SHP77 treated with DMSO at 0.1 percent for 48 hours (cell line): Measurements from ENCODE around the gene ATP9B.
"Not testable (repeated sequence)": the region's sequence is repeated elsewhere in the genome, so short reads cannot be mapped to it uniquely, and the experiment has no call there.

Experiments
- DNase-seq: peaks from one replicate; lab custom pipeline; 2025; lab: John Stamatoyannopoulos, UW

ATP9B gene

DNA sequence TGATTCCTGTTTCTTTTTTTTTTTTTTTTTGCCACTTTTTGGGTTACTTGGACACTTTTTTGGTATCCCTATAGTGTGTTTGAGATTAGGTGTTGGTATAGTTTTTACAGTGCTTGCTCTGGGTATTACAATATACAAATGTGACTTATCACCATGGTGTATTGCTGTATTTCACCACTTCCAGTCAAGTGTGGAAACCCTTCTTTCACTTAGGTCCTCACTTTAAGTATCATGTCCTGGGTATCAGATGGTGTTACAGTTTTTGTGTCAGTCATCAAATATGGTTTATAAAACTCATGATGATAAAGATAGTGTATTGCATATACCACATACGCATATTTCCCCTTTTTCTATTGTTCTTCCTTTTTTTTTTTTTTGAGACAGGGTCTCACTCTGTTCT is 1.8 kb downstream of the ATP9B start:
- no peak for DNase-seq

DNA sequence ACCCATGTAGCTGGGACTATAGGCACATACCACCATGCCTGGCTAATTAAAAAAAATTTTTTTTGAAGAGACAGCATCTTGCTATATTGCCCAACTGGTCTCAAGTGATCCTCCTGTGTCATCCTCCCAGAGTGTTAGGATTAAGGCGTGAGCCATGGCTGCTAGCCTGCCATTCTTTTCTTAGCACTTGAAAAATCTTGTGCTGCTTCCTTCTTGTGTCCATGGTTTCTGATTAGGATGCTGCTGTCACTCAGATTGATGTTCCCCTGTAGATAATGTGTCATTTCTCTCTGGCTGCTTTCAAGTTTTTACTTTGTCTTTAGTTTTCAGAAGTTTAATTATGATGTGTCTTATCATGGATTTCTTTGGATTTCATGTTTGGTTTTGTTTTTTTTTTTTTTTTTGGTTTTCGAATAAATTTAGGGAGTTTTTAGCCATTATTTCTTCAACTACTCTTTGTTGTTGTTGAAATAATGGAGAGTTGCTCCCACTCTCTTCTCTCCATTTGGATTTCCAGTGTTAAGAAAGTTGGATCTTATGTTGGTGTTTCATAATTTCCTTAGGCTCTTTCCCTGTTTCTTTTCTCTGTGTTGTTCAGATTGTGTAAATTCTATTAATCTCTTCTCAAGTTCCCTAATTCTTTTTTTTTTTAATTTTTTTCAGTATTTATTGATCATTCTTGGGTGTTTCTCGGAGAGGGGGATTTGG is 2.5 kb downstream of the ATP9B start:
- no peak for DNase-seq

DNA sequence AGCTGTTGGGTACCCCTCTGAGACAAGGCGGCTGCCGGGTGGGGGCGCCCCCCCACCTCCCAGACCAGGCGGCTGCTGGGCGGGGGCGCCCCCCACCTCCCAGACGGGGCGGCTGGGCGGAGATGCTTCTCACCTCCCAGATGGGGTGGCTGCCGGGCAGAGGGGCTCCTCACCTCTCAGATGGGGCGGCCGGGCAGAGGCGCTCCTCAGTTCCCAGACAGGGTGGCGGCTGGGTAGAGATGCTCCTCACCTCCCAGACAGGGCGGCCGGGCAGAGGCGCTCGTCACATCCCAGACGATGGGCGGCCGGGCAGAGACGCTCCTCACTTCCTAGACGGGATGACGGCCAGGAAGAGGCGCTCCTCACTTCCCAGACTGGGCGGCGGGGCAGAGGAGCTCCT is 3.5 kb downstream of the ATP9B start:
- DNase-seq = not testable (repeated sequence)

DNA sequence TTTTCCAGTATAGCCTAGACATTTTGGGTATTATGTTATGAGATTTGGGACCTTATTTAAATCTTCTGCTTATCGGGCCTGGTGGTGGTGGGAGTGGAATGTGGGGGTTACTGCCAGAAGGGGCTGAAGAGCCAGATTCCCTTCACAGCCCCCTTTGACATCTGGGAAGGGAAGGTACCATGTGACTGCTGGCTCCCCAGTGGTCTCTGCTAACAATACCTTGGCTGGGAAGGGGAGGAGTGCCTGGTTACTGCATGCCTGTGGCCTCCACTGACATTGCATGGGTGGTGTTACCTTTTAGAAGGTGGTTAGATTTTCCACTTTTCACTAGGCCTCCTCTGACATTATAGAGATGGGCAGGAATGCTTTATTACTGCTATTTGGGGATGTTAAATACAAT is 8.0 kb downstream of the ATP9B start:
- DNase-seq = no peak

DNA sequence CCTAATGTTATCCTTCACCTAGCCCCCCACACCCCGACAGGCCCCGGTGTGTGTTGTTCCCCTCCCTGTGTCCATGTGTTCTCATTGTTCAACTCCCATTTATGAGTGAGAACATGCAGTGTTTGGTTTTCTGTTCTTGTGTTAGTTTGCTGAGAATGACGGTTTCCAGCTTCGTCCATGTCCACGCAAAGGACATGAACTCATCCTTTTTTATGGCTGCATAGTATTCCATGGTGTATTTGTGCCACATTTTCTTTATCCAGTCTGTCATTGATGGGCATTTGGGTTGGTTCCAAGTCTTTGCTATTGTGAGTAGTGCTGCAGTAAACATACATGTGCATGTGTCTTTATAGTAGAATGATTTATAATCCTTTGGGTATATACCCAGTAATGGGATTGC is 9.6 kb downstream of the ATP9B start:
- DNase-seq = not testable (repeated sequence)

DNA sequence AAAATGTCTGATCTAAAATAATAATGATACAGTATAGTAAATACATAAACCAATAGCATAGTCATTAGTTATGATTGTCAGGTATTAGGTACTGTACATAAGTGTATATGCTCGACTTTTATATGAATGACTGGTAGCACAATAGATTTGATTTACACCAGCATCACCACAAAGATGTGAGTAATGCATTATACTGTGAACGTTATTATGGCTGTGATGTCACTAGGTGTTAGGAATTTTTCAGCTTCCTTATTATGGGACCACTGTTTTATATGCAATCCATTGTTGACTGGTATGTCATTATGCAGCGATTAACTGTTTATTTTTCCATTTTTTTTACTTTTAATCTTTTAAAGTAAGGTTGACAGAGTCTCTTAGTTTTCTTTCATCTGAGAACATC is 23.7 kb downstream of the ATP9B start:
- DNase-seq = no peak

DNA sequence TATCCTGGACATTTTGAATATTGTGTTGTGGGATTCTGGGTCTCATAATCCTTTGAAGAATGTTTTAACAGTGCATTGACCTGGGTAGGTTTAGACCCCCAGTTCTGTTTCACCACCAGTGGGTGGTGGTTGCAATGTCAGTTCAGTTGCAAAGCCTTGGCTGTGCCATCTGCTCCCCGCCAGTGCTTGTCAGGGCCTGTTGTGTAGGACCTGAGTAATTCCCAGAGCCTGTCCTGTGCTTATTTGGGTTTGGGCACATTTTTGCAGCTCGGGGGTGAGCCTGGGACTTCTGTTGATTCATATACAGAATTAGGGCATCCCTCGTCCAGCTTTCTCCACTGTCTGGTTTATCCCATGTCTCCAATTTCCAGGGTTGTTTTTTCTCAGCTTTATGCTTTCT is 24.8 kb downstream of the ATP9B start:
- DNase-seq = no peak

DNA sequence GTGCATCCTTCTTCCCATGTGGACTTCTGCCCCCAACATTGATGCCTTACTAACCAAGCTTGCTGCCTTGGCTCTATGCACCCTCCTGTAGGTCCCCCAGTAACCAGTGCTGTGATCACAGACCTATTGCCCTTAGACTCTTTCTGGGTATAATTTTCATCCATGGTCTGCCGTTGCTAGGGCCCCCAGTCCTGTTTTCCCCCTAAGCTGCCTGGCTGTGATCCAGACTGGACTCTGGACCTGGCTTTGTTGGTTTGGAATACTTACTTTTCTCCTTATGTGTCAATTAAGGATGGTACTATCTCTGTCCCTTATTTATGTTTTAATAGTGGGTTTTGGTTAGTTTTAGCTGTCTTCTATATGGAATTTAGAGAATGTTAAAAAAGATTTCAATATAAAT is 26.0 kb downstream of the ATP9B start:
- no peak for DNase-seq

DNA sequence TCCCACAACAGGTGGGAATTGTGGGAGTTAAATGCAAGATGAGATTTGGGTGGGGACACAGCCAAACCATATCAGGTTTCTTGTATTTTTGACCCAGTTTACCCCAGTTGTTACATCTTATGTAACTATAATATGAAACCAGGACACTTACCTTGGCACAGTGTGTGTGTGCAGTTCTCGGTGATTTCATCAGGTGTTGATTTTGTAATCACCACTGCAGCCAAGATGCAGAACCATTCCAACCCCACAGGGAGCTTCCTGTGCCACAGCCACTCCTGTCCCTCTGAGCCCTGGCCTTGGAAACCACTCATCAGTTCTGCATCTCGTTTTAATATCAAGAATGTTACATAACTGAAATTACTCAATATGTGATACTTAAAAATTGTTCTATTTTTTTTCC is 31.8 kb downstream of the ATP9B start:
- DNase-seq = no peak

DNA sequence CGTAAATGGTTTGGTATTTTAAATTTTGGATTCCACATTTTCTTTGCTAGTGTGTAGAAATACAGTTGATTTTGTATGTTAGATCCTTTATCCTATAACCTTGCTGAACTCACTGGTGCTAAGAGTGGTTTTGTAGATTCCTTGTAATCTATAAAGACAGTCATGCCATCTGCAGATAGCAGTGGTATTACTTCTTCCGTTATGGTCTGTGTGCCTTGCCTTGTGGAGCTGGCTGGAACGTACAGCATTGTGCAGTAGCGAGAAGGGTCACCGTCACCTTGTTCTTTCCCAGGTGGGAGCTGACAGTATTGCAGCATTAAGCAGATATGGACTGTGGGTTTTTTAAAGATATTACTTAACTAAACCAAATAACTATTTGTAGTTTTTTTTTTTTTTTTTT is 33.7 kb downstream of the ATP9B start:
- DNase-seq = no peak

DNA sequence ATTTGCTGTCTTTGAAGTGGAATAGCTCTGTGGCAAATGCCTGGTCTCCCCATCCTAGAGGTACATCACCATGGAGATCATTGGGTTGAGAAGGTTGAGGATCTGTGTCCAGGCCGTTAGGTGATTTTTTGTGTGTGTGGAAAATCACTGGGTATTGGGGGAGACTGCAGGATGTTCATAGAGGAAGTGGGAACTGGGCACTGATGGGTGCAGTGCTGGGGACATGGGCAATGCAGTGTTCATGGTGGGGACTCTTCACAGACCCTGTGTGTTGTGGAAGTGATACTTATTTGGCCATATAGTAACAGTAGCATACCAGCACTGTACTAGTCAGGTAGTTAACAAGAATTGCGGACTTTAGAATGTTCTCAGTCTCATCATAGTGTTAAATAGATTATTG is 34.9 kb downstream of the ATP9B start:
- DNase-seq = no peak

DNA sequence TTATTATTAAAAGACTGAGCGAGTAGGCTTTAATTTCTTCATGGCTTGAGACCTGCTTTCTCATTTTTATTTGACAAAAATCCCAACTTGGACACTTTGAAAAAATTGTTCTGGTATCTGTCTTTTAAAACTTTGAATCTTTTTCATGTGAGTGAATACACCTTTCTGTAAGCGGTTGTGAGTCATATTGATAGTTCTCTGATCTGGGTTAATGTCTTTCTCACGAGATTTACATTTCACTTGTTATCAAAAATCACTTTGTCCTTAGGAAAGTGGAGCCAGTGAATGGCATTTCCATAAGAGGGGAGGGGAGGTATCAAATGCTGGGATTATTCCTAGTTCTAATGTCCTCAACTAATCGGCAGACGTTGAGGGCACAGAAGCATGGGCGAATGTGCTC is 36.3 kb downstream of the ATP9B start:
- DNase-seq = no peak

DNA sequence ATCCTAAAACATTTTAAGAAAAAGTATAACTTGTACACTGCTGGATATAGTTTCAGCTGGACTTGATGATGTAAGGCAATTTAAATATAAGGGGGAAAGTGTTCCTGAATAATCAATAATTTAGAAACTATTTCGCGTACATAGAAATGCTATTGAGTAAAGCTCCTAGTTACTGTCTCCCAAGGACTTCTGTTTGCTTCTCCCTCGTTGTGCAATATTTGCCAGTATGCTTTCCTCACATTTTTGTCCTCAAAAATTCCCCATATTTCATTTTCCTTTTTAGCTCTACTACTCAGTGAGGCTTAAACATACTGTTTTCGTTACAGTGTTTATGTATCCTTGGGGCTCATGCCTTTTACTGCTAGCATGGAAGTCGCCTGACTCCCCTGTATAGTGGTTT is 36.9 kb downstream of the ATP9B start:
- DNase-seq = no peak

DNA sequence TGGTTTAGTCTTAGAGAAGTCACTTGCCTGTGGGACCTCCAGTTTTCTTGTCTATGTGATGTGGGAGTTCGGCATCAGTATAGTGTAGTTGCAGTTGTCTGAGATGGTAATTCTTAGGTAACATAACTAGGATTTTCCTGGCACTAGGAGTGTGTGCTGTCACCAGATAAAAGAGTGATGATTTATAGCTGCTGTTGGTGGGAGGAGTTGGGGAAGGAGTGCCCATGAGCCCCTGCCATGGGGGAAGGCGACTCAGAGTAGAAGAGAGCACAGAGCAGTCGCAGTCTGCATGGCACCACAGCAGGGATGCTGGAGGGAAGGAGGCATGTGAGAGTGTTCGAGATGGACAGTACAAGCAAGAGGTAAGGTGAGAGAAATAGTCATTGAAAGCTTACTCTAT is 38.7 kb downstream of the ATP9B start:
- no peak for DNase-seq

DNA sequence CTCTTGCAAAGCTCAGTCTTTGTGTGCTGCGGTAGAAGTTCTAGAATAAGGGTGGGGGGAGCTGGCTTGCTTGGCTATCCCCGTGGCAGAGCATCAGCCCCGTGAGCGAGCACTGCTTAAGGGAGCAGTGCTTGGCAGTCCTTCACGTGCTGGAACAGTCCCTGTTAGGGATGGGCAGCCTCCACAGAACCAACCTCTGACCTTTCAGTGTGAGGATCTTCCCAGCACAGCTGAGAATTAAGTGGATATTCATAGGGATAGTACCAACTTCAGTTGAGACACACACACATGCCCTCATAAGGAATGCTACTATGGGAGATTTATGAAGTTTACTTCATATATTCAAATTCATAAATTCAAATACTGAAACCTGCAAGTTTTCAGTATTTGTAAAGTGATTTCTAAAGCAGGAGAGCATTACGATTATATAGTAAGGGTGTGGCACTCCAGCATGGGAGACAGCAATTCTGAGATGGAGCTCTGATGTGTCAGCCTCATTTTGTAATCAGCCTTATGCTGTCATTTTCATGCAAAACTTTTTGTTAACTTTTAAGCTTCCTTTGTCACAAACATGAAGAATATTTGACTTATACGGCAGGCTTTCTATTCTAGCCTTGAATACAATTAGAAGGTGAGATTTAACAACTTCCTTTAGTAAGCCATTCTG is 39.5 kb downstream of the ATP9B start:
- no peak for DNase-seq

DNA sequence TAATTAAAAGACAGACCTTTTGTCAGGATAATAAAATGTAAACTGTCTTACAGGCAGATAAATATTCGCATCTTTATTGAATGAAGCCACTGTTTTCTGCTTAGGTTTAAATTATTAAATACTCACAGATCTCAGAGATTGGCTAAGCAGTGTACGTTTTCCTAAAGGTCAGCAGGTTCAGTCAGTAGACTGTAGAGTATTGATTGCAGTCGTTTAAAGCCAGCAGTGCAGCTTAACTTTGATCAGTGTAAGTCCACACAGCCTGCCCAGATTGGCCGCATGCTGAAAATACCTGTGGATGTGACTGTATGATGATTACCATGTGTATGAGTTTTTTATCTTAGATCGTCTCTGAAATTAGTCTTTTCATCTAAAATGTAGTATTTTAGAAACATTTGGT is 42.3 kb downstream of the ATP9B start:
- no peak for DNase-seq

DNA sequence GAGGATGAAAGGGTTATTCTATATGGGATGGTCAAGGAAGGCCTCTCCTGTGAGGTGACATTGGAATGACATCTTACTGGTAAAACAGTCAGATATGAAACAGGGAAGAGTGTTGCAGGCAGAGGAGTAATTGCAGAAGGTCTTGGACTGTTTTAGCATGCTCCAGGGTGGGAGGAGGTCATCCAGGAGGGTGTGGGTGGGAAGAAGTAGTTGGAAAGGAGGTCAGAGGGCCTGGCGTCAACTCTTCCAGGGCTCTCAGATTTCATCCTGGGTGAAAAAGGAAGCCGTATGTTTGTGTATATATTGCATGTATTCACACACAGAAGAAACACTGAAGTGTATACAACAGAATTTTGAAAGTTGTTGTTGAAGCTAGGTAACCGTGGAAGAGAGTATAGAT is 48.2 kb downstream of the ATP9B start:
- DNase-seq = no peak

DNA sequence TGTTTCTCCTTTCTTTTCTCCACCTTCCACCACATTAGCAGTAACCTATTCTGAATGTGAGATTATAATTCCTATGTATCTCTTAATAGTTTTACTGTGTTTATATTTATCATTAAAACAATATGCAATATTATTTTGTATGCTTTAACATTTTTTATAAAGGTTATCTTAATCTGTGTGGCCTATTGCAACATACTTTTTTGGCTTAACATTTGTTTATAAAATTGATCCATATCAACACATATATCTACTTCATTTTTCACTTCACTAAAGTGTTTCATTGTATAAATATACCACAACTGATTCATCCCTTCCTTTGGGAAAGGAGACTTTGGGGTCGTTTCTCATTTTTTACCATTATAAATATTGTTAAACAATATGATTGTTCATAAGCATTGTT is 48.6 kb downstream of the ATP9B start:
- DNase-seq = no peak

DNA sequence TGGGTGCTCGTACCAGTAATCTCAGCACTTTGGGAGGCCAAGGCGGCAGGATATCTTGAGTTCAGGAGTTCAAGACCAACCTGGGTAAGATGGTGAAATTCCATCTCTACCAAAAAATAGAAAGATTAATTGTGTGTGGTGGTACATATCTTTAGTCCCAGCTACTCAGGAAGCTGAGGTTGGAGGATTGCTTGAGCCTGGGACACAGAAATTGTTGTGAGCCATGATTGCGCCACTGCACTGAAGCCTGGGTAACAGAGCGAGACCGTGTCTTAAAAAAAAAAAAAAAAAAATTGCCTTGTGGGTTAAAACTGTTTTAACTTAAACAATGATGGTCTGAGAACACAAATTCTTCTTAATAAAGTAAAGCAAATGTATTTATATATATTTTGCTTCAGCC is 49.6 kb downstream of the ATP9B start:
- no peak for DNase-seq

DNA sequence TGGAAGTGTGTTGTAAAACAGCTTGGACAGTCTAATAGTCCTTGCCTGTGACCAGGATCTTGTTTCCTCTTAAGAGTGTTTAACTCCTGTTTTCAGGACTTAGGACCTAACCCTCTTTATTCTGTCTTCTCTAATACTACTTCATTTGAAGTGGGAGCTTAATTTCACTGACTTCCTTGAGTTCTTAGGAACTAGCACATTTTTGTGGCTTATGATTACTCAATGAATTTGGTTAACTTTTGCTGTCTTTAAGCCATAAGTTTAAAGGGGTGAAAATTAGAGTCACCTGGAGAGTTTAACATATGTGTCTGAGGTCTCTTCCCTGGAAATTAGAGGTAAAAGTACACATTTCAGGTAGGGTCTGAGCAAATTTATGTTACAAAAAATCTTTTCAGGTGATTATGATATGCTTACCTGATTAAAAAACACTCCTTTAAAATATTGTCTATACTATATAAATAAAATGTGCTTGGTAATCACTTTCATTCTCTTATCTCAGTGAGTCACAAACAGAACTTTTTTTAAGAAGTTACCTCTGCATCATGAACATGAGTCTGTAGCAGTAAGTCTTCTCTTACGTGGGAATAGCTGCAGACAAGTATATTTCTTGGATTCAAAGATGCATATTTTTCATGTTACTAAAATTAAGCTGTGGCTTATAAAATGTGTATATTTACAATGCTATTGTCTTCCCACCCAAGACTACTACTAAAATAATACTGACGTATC is 52.7 kb downstream of the ATP9B start:
- DNase-seq = no peak

DNA sequence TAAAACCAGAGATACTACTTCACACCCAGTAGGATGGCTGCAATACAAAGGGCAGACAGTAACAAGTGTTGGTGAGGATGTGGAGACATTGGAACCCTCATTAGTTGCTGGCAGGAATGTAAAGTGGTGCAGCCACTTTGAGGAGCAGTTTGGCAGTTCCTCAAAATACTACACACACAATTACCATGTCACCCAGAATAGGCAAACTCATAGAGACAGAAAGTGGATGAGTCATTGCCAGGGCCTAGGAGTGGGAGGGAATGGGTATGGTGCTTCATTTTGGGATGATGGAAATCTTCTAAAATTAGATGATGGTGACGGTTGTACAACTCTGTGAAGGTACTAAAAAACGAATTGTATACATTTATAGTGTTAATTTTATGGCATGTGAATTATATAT is 54.8 kb downstream of the ATP9B start:
- no peak for DNase-seq

DNA sequence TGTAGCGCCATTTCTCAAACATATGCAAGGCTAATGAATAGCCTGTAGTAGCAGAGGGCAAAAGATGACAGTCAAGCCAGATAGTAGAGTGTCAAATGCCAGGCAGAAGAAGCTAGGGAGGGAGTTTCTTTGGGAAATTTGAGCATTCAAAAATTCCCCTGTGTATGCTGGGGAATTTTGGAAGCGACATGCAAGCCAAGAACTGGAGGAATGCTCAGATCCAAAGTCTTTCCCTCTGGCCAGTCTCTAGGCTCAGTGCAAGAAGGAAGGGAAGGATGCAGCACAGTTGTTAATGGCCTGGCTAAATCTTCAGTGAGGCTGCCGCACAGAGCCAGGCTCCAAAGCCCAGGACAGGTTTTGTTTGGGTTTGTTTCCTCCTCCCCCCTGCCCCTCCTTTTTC is 59.9 kb downstream of the ATP9B start:
- DNase-seq = no peak

DNA sequence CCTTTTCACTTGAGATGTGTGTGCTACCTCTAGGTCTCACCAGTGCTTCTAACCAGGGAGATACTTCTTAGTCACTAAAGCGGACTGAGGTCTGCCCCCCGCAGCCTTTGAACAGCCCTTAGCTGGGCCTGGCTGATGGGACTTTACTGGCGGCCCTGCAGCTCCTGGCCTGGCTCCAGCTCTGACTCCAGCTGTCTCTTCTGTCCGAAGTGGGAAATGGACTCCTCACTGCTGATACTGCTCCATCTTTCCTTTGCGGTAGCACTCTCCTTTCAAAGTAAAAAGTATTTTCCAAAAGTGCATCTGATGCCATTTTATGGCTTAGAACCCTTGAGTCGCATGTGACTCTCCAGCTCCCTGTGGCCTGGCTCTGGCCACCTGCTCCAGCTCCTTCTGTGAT is 64.5 kb downstream of the ATP9B start:
- no peak for DNase-seq

DNA sequence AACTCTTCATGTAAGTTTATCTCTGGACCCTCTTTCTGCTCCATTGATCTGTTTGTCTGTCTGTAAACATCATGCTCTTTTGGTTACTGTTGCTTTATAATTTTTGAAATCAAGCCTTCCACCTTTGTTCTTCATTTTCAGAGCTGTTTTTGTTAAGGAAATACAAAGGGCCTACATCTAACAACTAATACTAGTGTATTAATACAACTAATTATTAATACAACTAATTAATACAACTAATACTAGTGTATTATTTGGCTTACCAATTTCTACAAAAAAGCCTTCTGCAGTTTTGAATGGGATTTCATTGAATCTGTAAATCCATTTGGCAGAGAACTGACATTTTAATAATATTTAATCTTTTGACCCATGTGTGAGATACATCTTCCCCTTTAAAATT is 66.7 kb downstream of the ATP9B start:
- DNase-seq = no peak
